ENCODE results near the gene HBG1.
"Not testable (repeated sequence)": the region's sequence is repeated elsewhere in the genome, so short reads cannot be mapped to it uniquely, and the experiment has no call there.

DNA sequence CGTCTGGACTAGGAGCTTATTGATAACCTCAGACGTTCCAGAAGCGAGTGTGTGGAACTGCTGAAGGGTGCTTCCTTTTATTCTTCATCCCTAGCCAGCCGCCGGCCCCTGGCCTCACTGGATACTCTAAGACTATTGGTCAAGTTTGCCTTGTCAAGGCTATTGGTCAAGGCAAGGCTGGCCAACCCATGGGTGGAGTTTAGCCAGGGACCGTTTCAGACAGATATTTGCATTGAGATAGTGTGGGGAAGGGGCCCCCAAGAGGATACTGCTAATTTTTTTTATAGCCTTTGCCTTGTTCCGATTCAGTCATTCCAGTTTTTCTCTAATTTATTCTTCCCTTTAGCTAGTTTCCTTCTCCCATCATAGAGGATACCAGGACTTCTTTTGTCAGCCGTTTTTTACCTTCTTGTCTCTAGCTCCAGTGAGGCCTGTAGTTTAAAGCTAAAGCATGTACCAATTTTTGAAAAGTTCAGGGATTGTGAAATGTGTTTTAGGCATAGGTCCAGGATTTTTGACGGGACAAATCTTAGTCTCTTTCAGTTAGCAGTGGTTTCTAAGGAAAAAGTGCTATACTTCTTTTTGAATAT, at the start of gene HBG1:
- TF ChIP-seq, protein P1, sequence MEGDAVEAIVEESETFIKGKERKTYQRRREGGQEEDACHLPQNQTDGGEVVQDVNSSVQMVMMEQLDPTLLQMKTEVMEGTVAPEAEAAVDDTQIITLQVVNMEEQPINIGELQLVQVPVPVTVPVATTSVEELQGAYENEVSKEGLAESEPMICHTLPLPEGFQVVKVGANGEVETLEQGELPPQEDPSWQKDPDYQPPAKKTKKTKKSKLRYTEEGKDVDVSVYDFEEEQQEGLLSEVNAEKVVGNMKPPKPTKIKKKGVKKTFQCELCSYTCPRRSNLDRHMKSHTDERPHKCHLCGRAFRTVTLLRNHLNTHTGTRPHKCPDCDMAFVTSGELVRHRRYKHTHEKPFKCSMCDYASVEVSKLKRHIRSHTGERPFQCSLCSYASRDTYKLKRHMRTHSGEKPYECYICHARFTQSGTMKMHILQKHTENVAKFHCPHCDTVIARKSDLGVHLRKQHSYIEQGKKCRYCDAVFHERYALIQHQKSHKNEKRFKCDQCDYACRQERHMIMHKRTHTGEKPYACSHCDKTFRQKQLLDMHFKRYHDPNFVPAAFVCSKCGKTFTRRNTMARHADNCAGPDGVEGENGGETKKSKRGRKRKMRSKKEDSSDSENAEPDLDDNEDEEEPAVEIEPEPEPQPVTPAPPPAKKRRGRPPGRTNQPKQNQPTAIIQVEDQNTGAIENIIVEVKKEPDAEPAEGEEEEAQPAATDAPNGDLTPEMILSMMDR (IDR thresholded peaks at IDR 0.05), result not testable (repeated sequence)
- not testable (repeated sequence) for TF ChIP-seq POLR2A (IDR thresholded peaks at IDR 0.05)

Data from esophagus squamous epithelium (tissue), 4 donors.